H1 (cell line): ENCODE measurements around the gene C5orf52. TPM values are rescaled to one million over a fixed set of nuclear protein-coding genes. Genes with fewer than 3 reads are reported as not detected.

Experiments used
- CTCF ChIA-PET: fragments of 300-600 bp; sonication (Branson Sonifier 250); formaldehyde crosslinking; loops from one replicate; lab custom pipeline; 2021; ENCODE audit not compliant: partially characterized antibody; lab: Charles Lee
- POLR2A ChIA-PET: fragments of 300-600 bp; sonication (Branson Sonifier 250); formaldehyde crosslinking; loops from one replicate; lab custom pipeline; 2021; ENCODE audit warnings: inconsistent platforms; ENCODE audit not compliant: partially characterized antibody; lab: Charles Lee
- DNase-seq, 2 experiments: peaks; one replicate each; pipeline versions ENCODE4 v3.0.0 to v3.0.0-alpha.2; 2010 to 2022; ENCODE audit warnings: low spot score in 2 of 2, low read depth in 1 of 2, mixed read lengths in 1 of 2
- FAIRE-seq: peaks from 2 replicates; lab custom pipeline; 2011; peaks lifted over from hg19 to GRCh38; lab: Jason Lieb, UNC
- H2AFZ ChIP-seq: 2 replicates; pipeline ENCODE4 v1.8.1; 2012; ENCODE audit warnings: low read length, inconsistent platforms
- H2AK5ac ChIP-seq: 2 replicates; pipeline ENCODE4 v1.6.1; 2013; ENCODE audit warnings: low read depth, low read length
- H2BK120ac ChIP-seq: replicated peaks from 2 replicates; pipeline ENCODE3; 2013; ENCODE audit warnings: low read depth, low read length, inconsistent platforms
- H2BK12ac ChIP-seq: 2 replicates; pipeline ENCODE4 v1.6.1; 2013; ENCODE audit warnings: low read depth, low read length
- H2BK15ac ChIP-seq: 2 replicates; pipeline ENCODE4 v1.6.1; 2013; ENCODE audit warnings: low read length
- H2BK20ac ChIP-seq: 2 replicates; pipeline ENCODE4 v1.6.1; 2013; ENCODE audit warnings: low read length
- H2BK5ac ChIP-seq: 2 replicates; pipeline ENCODE4 v1.6.1; 2013; ENCODE audit warnings: low read depth, low read length
- H3K14ac ChIP-seq: 2 replicates; pipeline ENCODE4 v1.6.1; 2013; ENCODE audit warnings: inconsistent platforms; ENCODE audit not compliant: insufficient read length
- H3K18ac ChIP-seq: 2 replicates; pipeline ENCODE4 v1.6.1; 2013; ENCODE audit warnings: low read length; ENCODE audit errors: extremely low read depth
- H3K23ac ChIP-seq: 2 replicates; pipeline ENCODE4 v1.6.1; 2013; ENCODE audit warnings: inconsistent platforms; ENCODE audit not compliant: insufficient read length
- H3K23me2 ChIP-seq: 2 replicates; pipeline ENCODE4 v1.6.1; 2013; ENCODE audit warnings: low read depth, low read length
- H3K27ac ChIP-seq: 2 replicates; pipeline ENCODE4 v1.6.1; 2011; ENCODE audit warnings: low read depth, low read length, inconsistent platforms
- H3K27me3 ChIP-seq, 4 experiments: replicated peaks in 1 of 4; 1 replicate in 1 of 4; 2 replicates in 3 of 4; pipeline versions ENCODE4 v1.6.1 to v1.8.1; 2011 to 2013; ENCODE audit warnings: low read length in 3 of 4, mild to moderate bottlenecking in 3 of 4, inconsistent platforms in 2 of 4, mixed read lengths in 2 of 4, moderate library complexity in 1 of 4; ENCODE audit not compliant: control insufficient read depth in 3 of 4, insufficient read depth in 3 of 4; ENCODE audit errors: extremely low read depth in 1 of 4
- H3K36me3 ChIP-seq, 4 experiments: 2 replicates each; pipeline versions ENCODE4 v1.6.1 to v1.8.1; 2011 to 2013; ENCODE audit warnings: mild to moderate bottlenecking in 4 of 4, low read length in 3 of 4, moderate library complexity in 2 of 4, control low read depth in 1 of 4, inconsistent platforms in 1 of 4; ENCODE audit not compliant: insufficient read depth in 4 of 4, control insufficient read depth in 2 of 4
- H3K4ac ChIP-seq: replicated peaks from 2 replicates; pipeline ENCODE3; 2013; ENCODE audit warnings: low read length, low read depth, mixed read lengths, inconsistent platforms; ENCODE audit not compliant: insufficient read length
- H3K4me1 ChIP-seq, 4 experiments: replicated peaks in 1 of 4; 1 replicate in 1 of 4; 2 replicates in 3 of 4; pipeline versions ENCODE4 v1.6.1 to v1.8.1; 2011 to 2013; ENCODE audit warnings: low read length in 3 of 4, inconsistent platforms in 2 of 4, mixed read lengths in 1 of 4; ENCODE audit not compliant: insufficient read depth in 4 of 4, control insufficient read depth in 3 of 4
- H3K4me2 ChIP-seq, 2 experiments: 2 replicates each; pipeline versions ENCODE4 v1.6.1 to v1.8.1; 2011 to 2013; ENCODE audit warnings: low read depth in 2 of 2, low read length in 2 of 2, control low read depth in 1 of 2, inconsistent platforms in 1 of 2, mild to moderate bottlenecking in 1 of 2; ENCODE audit not compliant: insufficient read depth in 1 of 2
- H3K4me3 ChIP-seq, 4 experiments: fragments of 200-600, 300-600 bp in 1 of 4; sonication (generic), shearing (Covaris generic), sonication (Bioruptor Twin) in 1 of 4; 2 replicates each; pipeline versions ENCODE4 v1.5.1 to v1.8.1; 2011 to 2016; ENCODE audit warnings: low read length in 4 of 4, low read depth in 3 of 4, control low read depth in 2 of 4, inconsistent platforms in 2 of 4, mild to moderate bottlenecking in 2 of 4, mixed read lengths in 1 of 4, moderate library complexity in 1 of 4; ENCODE audit not compliant: insufficient read depth in 2 of 4; ENCODE audit errors: extremely low read depth in 1 of 4
- H3K56ac ChIP-seq: replicated peaks from 2 replicates; pipeline ENCODE3; 2013; ENCODE audit warnings: low read depth, mild to moderate bottlenecking, mixed read lengths, low read length, inconsistent platforms; ENCODE audit not compliant: insufficient read length
- H3K79me1 ChIP-seq: 2 replicates; pipeline ENCODE4 v1.6.1; 2013; ENCODE audit warnings: low read depth, low read length, control low read depth
- H3K79me2 ChIP-seq, 2 experiments: 2 replicates each; pipeline versions ENCODE4 v1.6.1 to v1.8.1; 2012 to 2013; ENCODE audit warnings: low read length in 2 of 2, mild to moderate bottlenecking in 2 of 2, inconsistent platforms in 1 of 2; ENCODE audit not compliant: insufficient read depth in 2 of 2, control insufficient read depth in 1 of 2
- H3K9ac ChIP-seq, 4 experiments: replicated peaks in 1 of 4; 1 replicate in 1 of 4; 2 replicates in 3 of 4; pipeline versions ENCODE4 v1.6.1 to v1.8.1; 2011 to 2013; ENCODE audit warnings: low read depth in 3 of 4, low read length in 3 of 4, control low read depth in 2 of 4, mild to moderate bottlenecking in 2 of 4, moderate library complexity in 2 of 4, inconsistent platforms in 1 of 4; ENCODE audit errors: extremely low read depth in 1 of 4
- H3K9me3 ChIP-seq, 2 experiments: 2 replicates each; pipeline versions ENCODE4 v1.6.1 to v1.8.1; 2012 to 2013; ENCODE audit warnings: mild to moderate bottlenecking in 2 of 2, moderate library complexity in 2 of 2, control low read depth in 1 of 2, inconsistent platforms in 1 of 2, low read depth in 1 of 2, low read length in 1 of 2, mixed read lengths in 1 of 2; ENCODE audit not compliant: insufficient read depth in 2 of 2
- H4K20me1 ChIP-seq, 2 experiments: replicated peaks in 1 of 2; 2 replicates each; pipeline versions ENCODE3 to v1.8.1; 2011 to 2013; ENCODE audit warnings: inconsistent platforms in 2 of 2, low read length in 2 of 2, mild to moderate bottlenecking in 1 of 2; ENCODE audit not compliant: insufficient read depth in 2 of 2, control insufficient read depth in 1 of 2
- H4K5ac ChIP-seq: 2 replicates; pipeline ENCODE4 v1.6.1; 2013; ENCODE audit warnings: low read length, low read depth, mixed read lengths, inconsistent platforms; ENCODE audit not compliant: insufficient read length
- H4K8ac ChIP-seq: 2 replicates; pipeline ENCODE4 v1.8.0; 2013; ENCODE audit warnings: mild to moderate bottlenecking, moderate library complexity, low read length, inconsistent platforms; ENCODE audit not compliant: insufficient read depth; ENCODE audit errors: extremely low read depth
- H4K91ac ChIP-seq: replicated peaks from 2 replicates; pipeline ENCODE3; 2013; ENCODE audit warnings: low read length, mixed read lengths, inconsistent platforms; ENCODE audit not compliant: insufficient read length
- BACH1 ChIP-seq: IDR thresholded peaks from 2 replicates; pipeline ENCODE4 v1.6.1; 2012; ENCODE audit warnings: low read length, improper control_type of control experiment
- BCL11A ChIP-seq, 2 experiments: IDR thresholded peaks; one replicate each; pipeline ENCODE4 v1.6.1; 2011; ENCODE audit warnings: low read depth in 2 of 2, low read length in 2 of 2, mild to moderate bottlenecking in 2 of 2
- CHD1 ChIP-seq: IDR thresholded peaks from 2 replicates; pipeline ENCODE4 v1.6.1; 2012; ENCODE audit warnings: low read depth, low read length, improper control_type of control experiment
- PHF8 ChIP-seq: fragments of 200-600 bp; sonication (generic); conservative IDR thresholded peaks from 2 replicates; pipeline ENCODE4 v1.7.1; 2012; ENCODE audit warnings: low read depth, mild to moderate bottlenecking, inconsistent platforms, low read length, moderate library complexity
- POU5F1 ChIP-seq: IDR thresholded peaks from 2 replicates; pipeline ENCODE4 v1.6.1; 2011; ENCODE audit warnings: low read depth, mild to moderate bottlenecking, low read length, moderate library complexity
- TEAD4 ChIP-seq: IDR thresholded peaks from 2 replicates; pipeline ENCODE4 v1.6.1; 2012; ENCODE audit warnings: low read depth, low read length, inconsistent platforms, mixed read lengths
- WGBS, 2 experiments: shearing (Covaris generic) in 1 of 2; methylation state at CpG; one replicate each; pipeline versions ENCODE4 v1.1.6 to v1.1.7; 2013 to 2015; ENCODE audit warnings: low lambda C conversion rate in 2 of 2, mixed read lengths in 2 of 2, inconsistent platforms in 1 of 2, low coverage in 1 of 2, missing lambda C conversion rate in 1 of 2; ENCODE audit not compliant: insufficient replicate concordance in 2 of 2, insufficient coverage in 1 of 2, insufficient read length in 1 of 2; ENCODE audit errors: extremely low coverage in 1 of 2, missing lambda C conversion rate in 1 of 2; 5-methylcytosine and 5-hydroxymethylcytosine counted together
- polyA plus RNA-seq, 7 experiments: library from polyadenylated mRNA; depleted of rRNA in 3 of 7; stranded (reverse) in 5 of 7; unstranded in 2 of 7; fragments of >200 nt in 5 of 7; fragments of 200-250 nt in 2 of 7; gene quantifications; 1 replicate in 5 of 7; 2 replicates in 1 of 7; 4 replicates in 1 of 7; pipeline versions ENCODE4 v1.2.1 to v1.2.3, GENCODE V29; 2011 to 2013; ENCODE audit warnings: missing spikeins in 2 of 7, mixed read lengths in 2 of 7
- total RNA-seq: library from RNA; stranded (reverse); fragmentation: NEBNext Ultra II Directional; extraction: Animal tissue kit (Norgen Biotek cat#: 25700); gene quantifications from 2 replicates; pipeline ENCODE4 v1.2.1, GENCODE V29; 2021

Gene C5orf52
- total and polyA plus RNA-seq, 2 of the 8 experiments (the other 6 are each of a cell fraction or from before 2014, with no cell fraction given): not detected

DNA sequence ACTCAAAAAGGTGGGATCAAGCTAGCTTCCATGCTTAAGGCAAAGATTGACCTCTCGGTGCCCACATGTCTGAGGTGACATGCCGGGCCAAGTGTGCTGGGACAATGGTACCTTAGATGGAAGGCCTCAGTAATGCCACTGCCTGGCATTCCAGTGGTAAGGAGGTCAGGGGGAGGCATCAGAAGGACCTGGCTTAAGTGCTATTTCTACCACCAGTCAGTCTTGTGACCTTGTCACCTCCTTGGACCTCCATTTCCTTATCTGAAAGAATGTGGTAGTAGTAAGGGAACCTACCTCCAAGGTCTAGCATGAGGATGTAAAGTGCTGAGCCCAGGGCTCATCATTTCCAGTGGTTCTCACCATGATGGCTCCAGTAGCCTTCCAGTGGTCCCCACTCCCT lies 8.9 kb downstream of the C5orf52 start:
- H3K27me3 ChIP-seq: no peaks in the 10 kb centered on the region
- H3K27ac ChIP-seq: no peak overlapping the region
- POLR2A ChIA-PET: no interaction called here
- H4K5ac ChIP-seq: no peak overlapping the region
- no peak overlapping the region for H2AFZ ChIP-seq
- no peaks in the 10 kb centered on the region for H3K9me3 ChIP-seq
- H2BK120ac ChIP-seq: no peak overlapping the region
- H3K18ac ChIP-seq: no peak overlapping the region
- no peaks in the 10 kb centered on the region for H3K79me1 ChIP-seq
- no peak overlapping the region for H3K4me2 ChIP-seq
- H2BK12ac ChIP-seq: no peak overlapping the region
- no peak overlapping the region for H2BK20ac ChIP-seq
- no peak overlapping the region for H2AK5ac ChIP-seq
- no peak overlapping the region for H3K4me3 ChIP-seq
- H4K91ac ChIP-seq: no peak overlapping the region
- no peaks in the 10 kb centered on the region for H4K20me1 ChIP-seq
- no peaks in the 10 kb centered on the region; a peak in 2 of 8 replicates for H3K36me3 ChIP-seq
- 96% methylated on average over 2 of the region's 2 CpGs; no CpG with 5 or more reads in 1 of the 2 experiments for WGBS, 2 experiments
- H2BK5ac ChIP-seq: no peak overlapping the region
- H3K79me2 ChIP-seq: no peaks in the 10 kb centered on the region
- H3K23ac ChIP-seq: no peak overlapping the region
- FAIRE-seq (no peak), DNase-seq (no peak)
- no peak overlapping the region for H3K56ac ChIP-seq
- H4K8ac ChIP-seq: no peak overlapping the region
- CTCF ChIA-PET: interaction anchor here (1.6 to 3.5 kb wide), 4 partner anchors 10 to 63 kb away, joined by 4 to 15 read pairs (median 10); partner anchors contain the start of gene LSM11
- TF ChIP-seq POU5F1 (no peak), TEAD4 (no peak), CHD1 (no peak), BACH1 (no peak), PHF8 (no peak), BCL11A (IDR thresholded peaks at IDR 0.05; ENCODE audit: low read depth in 2 of 2, low read length in 2 of 2) (no peak)
- no peak overlapping the region for H3K4ac ChIP-seq
- H3K9ac ChIP-seq: no peak overlapping the region
- no peaks in the 10 kb centered on the region for H3K4me1 ChIP-seq
- H3K23me2 ChIP-seq: no peaks in the 10 kb centered on the region
- H3K14ac ChIP-seq: no peak overlapping the region
- no peak overlapping the region for H2BK15ac ChIP-seq
